Measurements from ENCODE around the gene PACSIN2.

PACSIN2 gene

GRCh38 chr22:42895541-42895981, 119.4 kb downstream of the PACSIN2 start:
- no peak for DNase-seq (ENCODE audit: low read depth)
- in situ Hi-C loops (cut with HindIII; ENCODE audit: low sequenced_read_pairs): no loop called here
- H3K4me3 ChIP-seq (ENCODE audit: low read depth, low read length): no peak overlapping the region
- TF ChIP-seq, protein P1, sequence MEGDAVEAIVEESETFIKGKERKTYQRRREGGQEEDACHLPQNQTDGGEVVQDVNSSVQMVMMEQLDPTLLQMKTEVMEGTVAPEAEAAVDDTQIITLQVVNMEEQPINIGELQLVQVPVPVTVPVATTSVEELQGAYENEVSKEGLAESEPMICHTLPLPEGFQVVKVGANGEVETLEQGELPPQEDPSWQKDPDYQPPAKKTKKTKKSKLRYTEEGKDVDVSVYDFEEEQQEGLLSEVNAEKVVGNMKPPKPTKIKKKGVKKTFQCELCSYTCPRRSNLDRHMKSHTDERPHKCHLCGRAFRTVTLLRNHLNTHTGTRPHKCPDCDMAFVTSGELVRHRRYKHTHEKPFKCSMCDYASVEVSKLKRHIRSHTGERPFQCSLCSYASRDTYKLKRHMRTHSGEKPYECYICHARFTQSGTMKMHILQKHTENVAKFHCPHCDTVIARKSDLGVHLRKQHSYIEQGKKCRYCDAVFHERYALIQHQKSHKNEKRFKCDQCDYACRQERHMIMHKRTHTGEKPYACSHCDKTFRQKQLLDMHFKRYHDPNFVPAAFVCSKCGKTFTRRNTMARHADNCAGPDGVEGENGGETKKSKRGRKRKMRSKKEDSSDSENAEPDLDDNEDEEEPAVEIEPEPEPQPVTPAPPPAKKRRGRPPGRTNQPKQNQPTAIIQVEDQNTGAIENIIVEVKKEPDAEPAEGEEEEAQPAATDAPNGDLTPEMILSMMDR (IDR thresholded peaks at IDR 0.05; ENCODE audit: low read depth, low read length, missing control alignments): no peak

GRCh38 chr22:42895087-42895486, 119.9 kb downstream of the PACSIN2 start:
- no peak overlapping the region for H3K4me3 ChIP-seq (ENCODE audit: low read depth, low read length)
- in situ Hi-C loops (cut with HindIII; ENCODE audit: low sequenced_read_pairs): no loop called here
- no peak for DNase-seq (ENCODE audit: low read depth)
- TF ChIP-seq, protein P1 (IDR thresholded peaks at IDR 0.05; ENCODE audit: low read depth, low read length, missing control alignments): no peak

- TF ChIP-seq, protein P1 (IDR thresholded peaks at IDR 0.05; ENCODE audit: low read depth, low read length, missing control alignments): no peak
- H3K4me3 ChIP-seq (ENCODE audit: low read depth, low read length): no peak overlapping the region
- in situ Hi-C loops (cut with HindIII; ENCODE audit: low sequenced_read_pairs): no loop called here
- no peak for DNase-seq (ENCODE audit: low read depth)
Measured at GRCh38 chr22:42893371-42894150, 121.4 kb downstream of the PACSIN2 start.

DNA sequence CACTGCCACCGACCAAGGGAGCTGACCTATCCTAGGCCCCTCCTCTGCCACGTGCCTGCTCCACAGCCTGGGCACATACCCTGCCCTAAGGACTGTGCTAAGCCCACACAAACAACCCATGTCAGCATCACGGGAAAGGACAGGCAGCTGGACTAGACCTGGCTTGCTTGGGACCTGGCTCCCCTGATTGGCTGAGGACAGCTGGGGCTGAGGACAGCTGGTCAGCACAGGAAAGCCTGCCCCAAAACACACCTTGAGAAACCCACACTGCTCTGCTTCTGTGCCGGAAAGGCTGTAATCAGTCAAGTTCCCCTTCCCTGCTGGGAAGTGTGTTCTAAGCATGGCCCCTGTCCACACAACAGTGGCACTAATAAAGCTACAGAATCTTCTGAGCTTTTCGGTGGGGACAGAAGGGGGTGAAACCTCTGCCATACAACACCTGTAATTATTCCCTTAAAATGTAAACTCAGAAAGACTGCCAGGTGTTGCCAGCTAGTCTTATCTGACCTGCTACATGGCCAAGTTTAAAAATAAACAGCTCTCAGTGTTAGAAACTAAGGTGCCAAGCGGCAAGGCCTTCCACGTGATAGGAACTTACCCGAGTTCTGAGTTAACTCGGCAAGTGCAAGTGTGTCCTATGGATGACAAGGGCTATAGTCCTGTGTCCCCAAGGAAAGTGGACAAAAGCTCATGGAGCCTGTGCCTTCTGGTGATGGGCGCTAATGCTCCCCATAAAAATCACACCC, 122.2 kb downstream of the PACSIN2 start:
- H3K4me3 ChIP-seq (ENCODE audit: low read depth, low read length): no peak overlapping the region
- TF ChIP-seq, protein P1 (IDR thresholded peaks at IDR 0.05; ENCODE audit: low read depth, low read length, missing control alignments): no peak
- no peak for DNase-seq (ENCODE audit: low read depth)
- in situ Hi-C loops (cut with HindIII; ENCODE audit: low sequenced_read_pairs): no loop called here

DNA sequence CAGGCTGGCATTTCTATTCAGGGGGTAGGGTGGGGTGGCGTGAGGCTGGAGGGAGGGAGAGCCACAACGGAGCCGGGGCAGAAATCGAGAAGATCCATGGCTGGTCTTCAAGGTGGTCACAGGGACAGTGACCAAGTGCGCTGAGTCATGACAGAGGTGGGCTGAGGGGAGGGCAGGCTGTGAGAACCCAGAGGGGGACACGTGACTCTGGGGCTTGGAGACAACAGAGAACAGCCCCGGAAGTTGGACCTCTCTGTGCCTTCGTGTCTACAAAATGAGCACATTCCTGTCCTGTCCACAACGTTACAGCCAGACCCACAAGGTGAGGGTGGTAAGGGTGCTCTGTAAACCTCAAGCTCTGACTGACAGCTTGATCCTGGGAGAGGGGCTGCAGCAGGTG, 122.8 kb downstream of the PACSIN2 start:
- in situ Hi-C loops (cut with HindIII; ENCODE audit: low sequenced_read_pairs): no loop called here
- no peak overlapping the region for H3K4me3 ChIP-seq (ENCODE audit: low read depth, low read length)
- TF ChIP-seq, protein P1 (IDR thresholded peaks at IDR 0.05; ENCODE audit: low read depth, low read length, missing control alignments): no peak
- DNase-seq (ENCODE audit: low read depth): no peak

DNA sequence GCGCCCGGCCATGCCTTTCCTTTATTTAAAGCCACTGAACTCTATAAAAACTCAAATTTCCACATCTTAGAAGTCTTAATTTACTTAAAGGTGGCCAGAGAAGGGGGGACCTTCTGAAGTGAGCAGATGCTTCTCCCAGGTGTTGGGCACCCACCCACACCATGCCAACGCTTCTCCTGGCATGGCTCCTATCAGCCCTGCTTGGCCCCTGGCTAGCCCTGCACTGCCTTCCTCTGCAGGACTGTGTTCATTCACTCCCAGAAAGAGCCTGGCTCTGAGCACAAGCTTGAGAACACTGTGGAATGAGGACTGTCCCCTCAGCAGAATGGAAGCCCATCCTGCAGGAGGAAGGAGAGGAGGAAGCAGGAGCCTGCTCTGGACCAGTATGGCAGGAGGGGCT, 123.3 kb downstream of the PACSIN2 start:
- TF ChIP-seq, protein P1 (IDR thresholded peaks at IDR 0.05; ENCODE audit: low read depth, low read length, missing control alignments): no peak
- no peak overlapping the region for H3K4me3 ChIP-seq (ENCODE audit: low read depth, low read length)
- in situ Hi-C loops (cut with HindIII; ENCODE audit: low sequenced_read_pairs): no loop called here
- DNase-seq (ENCODE audit: low read depth): no peak
